K562 (cell line): ENCODE measurements around the gene VSIG10L. TPM values are rescaled to one million over a fixed set of nuclear protein-coding genes. Genes with fewer than 3 reads are reported as not detected.

ENCODE experiments used
- CREB3 ChIP-seq: fragments of 450-650 bp; conservative IDR thresholded peaks from 2 replicates; pipeline ENCODE4 v1.6.1; 2016; ENCODE audit warnings: missing genetic modification characterization, low read depth, mild to moderate bottlenecking, missing compliant biosample characterization, moderate library complexity
- CUX1 ChIP-seq: fragments of 200-800 bp; sonication (Bioruptor generic); IDR thresholded peaks from 2 replicates; pipeline ENCODE4 v1.6.1; 2016; ENCODE audit warnings: missing genetic modification characterization, missing compliant biosample characterization
- EWSR1 ChIP-seq: fragments of 450-650 bp; IDR thresholded peaks from 2 replicates; pipeline ENCODE4 v1.6.1; 2018; ENCODE audit warnings: borderline replicate concordance, mild to moderate bottlenecking, low read depth, moderate library complexity; ENCODE audit not compliant: partially characterized antibody
- ILK ChIP-seq: fragments of 450-650 bp; IDR thresholded peaks from 2 replicates; pipeline ENCODE4 v1.6.1; 2016; ENCODE audit warnings: missing genetic modification characterization, low read depth, mild to moderate bottlenecking, missing compliant biosample characterization, moderate library complexity, borderline replicate concordance
- KDM5B ChIP-seq: fragments of 200-600 bp; sonication (generic); IDR thresholded peaks from 2 replicates; pipeline ENCODE4 v1.6.1; 2012; ENCODE audit warnings: low read depth, mild to moderate bottlenecking, moderate library complexity, low read length, control low read depth, inconsistent platforms; ENCODE audit not compliant: insufficient replicate concordance
- NFE2L1 ChIP-seq: fragments of 450-650 bp; IDR thresholded peaks from 2 replicates; pipeline ENCODE4 v1.6.1; 2016; ENCODE audit warnings: missing genetic modification characterization, low read depth, mild to moderate bottlenecking, missing compliant biosample characterization, moderate library complexity, borderline replicate concordance
- PHF21A ChIP-seq: fragments of 450-650 bp; IDR thresholded peaks from 2 replicates; pipeline ENCODE4 v1.6.1; 2017; ENCODE audit warnings: low read depth, borderline replicate concordance
- SMAD3 ChIP-seq: fragments of 450-650 bp; formaldehyde crosslinking; conservative IDR thresholded peaks from 2 replicates; pipeline ENCODE4 v1.4.0; 2020; ENCODE audit warnings: mild to moderate bottlenecking
- TFE3 ChIP-seq: fragments of 450-650 bp; formaldehyde crosslinking; IDR thresholded peaks from 2 replicates; pipeline ENCODE4 v1.4.0; 2020; ENCODE audit warnings: mild to moderate bottlenecking, mixed read lengths
- ZNF121 ChIP-seq: sonication (generic); formaldehyde crosslinking; conservative IDR thresholded peaks from 2 replicates; pipeline ENCODE4 v1.8.0; 2022; ENCODE audit warnings: missing genetic modification reagents
- ZNF174 ChIP-seq: fragments of 250-450 bp; sonication (Bioruptor Pico); IDR thresholded peaks from 2 replicates; pipeline ENCODE4 v1.4.0; 2020; ENCODE audit warnings: mild to moderate bottlenecking
- ZNF280B ChIP-seq: fragments of 250-450 bp; sonication (Bioruptor Pico); IDR thresholded peaks from 2 replicates; pipeline ENCODE4 v1.5.1; 2021; ENCODE audit warnings: mild to moderate bottlenecking
- ZNF395 ChIP-seq: fragments of 200-800 bp; sonication (Bioruptor generic); IDR thresholded peaks from 2 replicates; pipeline ENCODE4 v1.6.1; 2017; ENCODE audit warnings: missing genetic modification characterization, missing compliant biosample characterization
- ZNF699 ChIP-seq: fragments of 250-450 bp; sonication (Bioruptor Pico); IDR thresholded peaks from 2 replicates; pipeline ENCODE4 v1.8.0; 2021; ENCODE audit warnings: mild to moderate bottlenecking, moderate library complexity; ENCODE audit not compliant: insufficient replicate concordance
- polyA plus RNA-seq, 8 experiments: library from polyadenylated mRNA; depleted of rRNA in 4 of 8; stranded (reverse) in 5 of 8; unstranded in 3 of 8; fragments of >200 nt; fragmentation: Nextera tagmentation in 2 of 8; fragmentation: Illumina TruSeq in 1 of 8; extraction: Ambion mirVana in 2 of 8; extraction: Trizol in 1 of 8; gene quantifications; 2 replicates each; pipeline versions ENCODE4 v1.2.1 to v1.2.3, GENCODE V29; 2011 to 2014; ENCODE audit warnings: inconsistent platforms in 1 of 8, missing spikeins in 1 of 8
- total RNA-seq, 7 experiments: library from RNA; depleted of rRNA in 6 of 7; stranded (reverse); fragments of >200 nt in 6 of 7; fragmentation: Illumina TruSeq in 2 of 7; extraction: Trizol in 2 of 7; gene quantifications; 2 replicates each; pipeline versions ENCODE4 v1.2.1 to v1.2.3, GENCODE V29; 2011 to 2021; ENCODE audit warnings: low replicate concordance in 1 of 7

The VSIG10L gene
- total and polyA plus RNA-seq, 9 of the 15 experiments (the other 6 are each of a cell fraction or from before 2014, with no cell fraction given), result 1.1 to 7.6 (median 2.2) TPM

- TF ChIP-seq CUX1 (no peak), NFE2L1 (no peak), PHF21A (no peak), ZNF395 (no peak), TFE3 (CRISPR knock-in tag) (no peak), EWSR1 (no peak), ZNF280B (CRISPR knock-in tag) (no peak), SMAD3 (CRISPR knock-in tag) (no peak), ZNF121 (CRISPR knock-in tag) (no peak), ZNF174 (no peak), KDM5B (peak; percentile 17), ZNF699 (no peak), ILK (no peak), CREB3 (no peak)
Observed at GRCh38 chr19:51368366-51369282, 26.7 kb upstream of the VSIG10L start, which contains the start of gene CLDND2 (continued).
